IMR-90 (cell line): ENCODE results near the gene TWSG1. TPM values are rescaled to one million over a fixed set of nuclear protein-coding genes. Genes with fewer than 3 reads are reported as not detected.

Source experiments
- ATAC-seq: fragments of 200-7000 bp; cut with Tn5 transposase; 2 replicates; pipeline ENCODE4 v1.9.1; 2020; ENCODE audit warnings: low read depth, mild to moderate bottlenecking, moderate library complexity
- BruUV-seq: library from RNA; stranded (reverse); fragments of 400-500 nt; replicated peaks from 2 replicates; lab custom pipeline; 2021; lab: Mats Ljungman, UMichigan
- CTCF ChIA-PET: fragments of 300-600 bp; formaldehyde crosslinking; extraction: SDS; loops from one replicate; lab custom pipeline; 2021; ENCODE audit warnings: antibody characterized with exemption; lab: Yijun Ruan, JAX
- POLR2A ChIA-PET: fragments of 300-600 bp; sonication (Branson Sonifier 250); formaldehyde crosslinking; loops from one replicate; lab custom pipeline; 2022; ENCODE audit warnings: antibody characterized with exemption; ENCODE audit not compliant: unreplicated experiment; lab: Charles Lee
- DNase-seq: peaks from one replicate; pipeline ENCODE4 v3.0.0; 2013
- H2AFZ ChIP-seq: replicated peaks from 2 replicates; pipeline ENCODE3; 2013; ENCODE audit warnings: low read length, mild to moderate bottlenecking; ENCODE audit not compliant: poor library complexity
- H2AK5ac ChIP-seq: 2 replicates; pipeline ENCODE4 v1.6.1; 2013; ENCODE audit warnings: low read depth, low read length, inconsistent platforms
- H2AK9ac ChIP-seq: replicated peaks from 2 replicates; pipeline ENCODE3; 2013; ENCODE audit warnings: mild to moderate bottlenecking, low read depth, low read length, moderate library complexity; ENCODE audit not compliant: poor library complexity
- H2BK120ac ChIP-seq: 2 replicates; pipeline ENCODE4 v1.6.1; 2013; ENCODE audit warnings: low read depth, low read length, inconsistent platforms
- H2BK15ac ChIP-seq: 3 replicates; pipeline ENCODE4 v1.6.1; 2013; ENCODE audit warnings: low read depth, low read length, inconsistent platforms
- H2BK20ac ChIP-seq: 2 replicates; pipeline ENCODE4 v1.6.1; 2013; ENCODE audit warnings: low read depth, mild to moderate bottlenecking, inconsistent platforms, low read length, moderate library complexity
- H2BK5ac ChIP-seq: 2 replicates; pipeline ENCODE4 v1.6.1; 2013; ENCODE audit warnings: mild to moderate bottlenecking, low read depth, low read length, inconsistent platforms; ENCODE audit not compliant: poor library complexity, severe bottlenecking
- H3K14ac ChIP-seq: replicated peaks from 2 replicates; pipeline ENCODE4 v1.6.1; 2013; ENCODE audit warnings: low read depth, low read length, inconsistent platforms
- H3K18ac ChIP-seq: 2 replicates; pipeline ENCODE4 v1.6.1; 2013; ENCODE audit warnings: low read depth, low read length, control low read depth
- H3K23ac ChIP-seq: 2 replicates; pipeline ENCODE4 v1.6.1; 2013; ENCODE audit warnings: low read depth, low read length, inconsistent platforms
- H3K27ac ChIP-seq: 2 replicates; pipeline ENCODE4 v1.5.1; 2013; ENCODE audit warnings: mild to moderate bottlenecking, control low read depth, low read length; ENCODE audit not compliant: insufficient read depth
- H3K27me3 ChIP-seq: 2 replicates; pipeline ENCODE4 v1.6.1; 2013; ENCODE audit warnings: low read length; ENCODE audit not compliant: control insufficient read depth, insufficient read depth
- H3K36me3 ChIP-seq: 2 replicates; pipeline ENCODE4 v1.6.1; 2013; ENCODE audit warnings: low read length, mixed read lengths; ENCODE audit not compliant: control insufficient read depth, insufficient read depth
- H3K4ac ChIP-seq: 2 replicates; pipeline ENCODE4 v1.6.1; 2013; ENCODE audit warnings: low read depth, low read length, inconsistent platforms
- H3K4me1 ChIP-seq: 2 replicates; pipeline ENCODE4 v1.6.1; 2013; ENCODE audit warnings: low read length, mixed read lengths; ENCODE audit not compliant: control insufficient read depth, insufficient read depth
- H3K4me2 ChIP-seq: 2 replicates; pipeline ENCODE4 v1.6.1; 2013; ENCODE audit warnings: low read depth, mild to moderate bottlenecking, control low read depth, low read length, moderate library complexity
- H3K4me3 ChIP-seq: 2 replicates; pipeline ENCODE4 v1.5.1; 2013; ENCODE audit warnings: low read depth, mild to moderate bottlenecking, control low read depth, low read length, moderate library complexity; ENCODE audit not compliant: insufficient read depth
- H3K56ac ChIP-seq: 2 replicates; pipeline ENCODE4 v1.6.1; 2013; ENCODE audit warnings: low read length, inconsistent platforms; ENCODE audit not compliant: insufficient read depth; ENCODE audit errors: extremely low read depth
- H3K79me1 ChIP-seq, 2 experiments: 2 replicates each; pipeline ENCODE4 v1.6.1; 2013; ENCODE audit warnings: low read length in 2 of 2, inconsistent platforms in 1 of 2, low read depth in 1 of 2
- H3K9ac ChIP-seq: 2 replicates; pipeline ENCODE4 v1.6.1; 2013; ENCODE audit warnings: low read depth, low read length, control low read depth
- H3K9me1 ChIP-seq: 2 replicates; pipeline ENCODE4 v1.6.1; 2013; ENCODE audit warnings: low read length, inconsistent platforms; ENCODE audit not compliant: insufficient read depth
- H3K9me3 ChIP-seq: 2 replicates; pipeline ENCODE4 v1.6.1; 2013; ENCODE audit warnings: low read length; ENCODE audit not compliant: control insufficient read depth, insufficient read depth
- H4K20me1 ChIP-seq: 2 replicates; pipeline ENCODE4 v1.6.1; 2013; ENCODE audit warnings: low read length, inconsistent platforms; ENCODE audit not compliant: insufficient read depth
- H4K5ac ChIP-seq: 2 replicates; pipeline ENCODE4 v1.6.1; 2013; ENCODE audit warnings: mild to moderate bottlenecking, low read depth, low read length, control low read depth
- H4K8ac ChIP-seq, 2 experiments: 2 replicates each; pipeline ENCODE4 v1.6.1; 2013; ENCODE audit warnings: low read depth in 2 of 2, low read length in 2 of 2, control low read depth in 1 of 2, inconsistent platforms in 1 of 2
- H4K91ac ChIP-seq: 2 replicates; pipeline ENCODE4 v1.6.1; 2013; ENCODE audit warnings: low read depth, low read length, inconsistent platforms; ENCODE audit not compliant: insufficient read depth
- BHLHE40 ChIP-seq: fragments of 150-350 bp; IDR thresholded peaks from 2 replicates; pipeline ENCODE4 v1.6.1; 2016; ENCODE audit warnings: mild to moderate bottlenecking, low read depth, low read length
- CEBPB ChIP-seq: IDR thresholded peaks from 2 replicates; pipeline ENCODE4 v1.6.1; 2012; ENCODE audit warnings: low read depth, low read length, improper control_type of control experiment
- CHD1 ChIP-seq: IDR thresholded peaks from 2 replicates; pipeline ENCODE4 v1.6.1; 2012; ENCODE audit warnings: low read depth, low read length, improper control_type of control experiment
- CTCF ChIP-seq: conservative IDR thresholded peaks from 2 replicates; pipeline ENCODE4 v1.5.1; 2012; ENCODE audit warnings: mild to moderate bottlenecking, low read depth, low read length, improper control_type of control experiment
- ELK1 ChIP-seq: fragments of 150-350 bp; IDR thresholded peaks from 2 replicates; pipeline ENCODE4 v1.6.1; 2016; ENCODE audit warnings: low read depth, mild to moderate bottlenecking, low read length, moderate library complexity, borderline replicate concordance
- FOS ChIP-seq: fragments of 150-350 bp; IDR thresholded peaks from 2 replicates; pipeline ENCODE4 v1.6.1; 2016; ENCODE audit warnings: low read depth, low read length
- MAFK ChIP-seq: IDR thresholded peaks from 2 replicates; pipeline ENCODE4 v1.6.1; 2012; ENCODE audit warnings: low read depth, low read length, improper control_type of control experiment
- MAZ ChIP-seq: IDR thresholded peaks from 2 replicates; pipeline ENCODE4 v1.6.1; 2012; ENCODE audit warnings: low read depth, mild to moderate bottlenecking, low read length, improper control_type of control experiment, moderate library complexity, borderline replicate concordance
- MXI1 ChIP-seq: IDR thresholded peaks from 2 replicates; pipeline ENCODE4 v1.6.1; 2012; ENCODE audit warnings: low read depth, mild to moderate bottlenecking, low read length, moderate library complexity, borderline replicate concordance
- NFE2L2 ChIP-seq: fragments of 150-350 bp; IDR thresholded peaks from 2 replicates; pipeline ENCODE4 v1.6.1; 2016; ENCODE audit warnings: low read depth, mild to moderate bottlenecking, low read length
- POLR2A ChIP-seq: IDR thresholded peaks from 2 replicates; pipeline ENCODE4 v1.6.1; 2012; ENCODE audit warnings: mild to moderate bottlenecking, low read depth, low read length
- RAD21 ChIP-seq: IDR thresholded peaks from 2 replicates; pipeline ENCODE4 v1.6.1; 2012; ENCODE audit warnings: low read length, improper control_type of control experiment
- RCOR1 ChIP-seq: IDR thresholded peaks from 2 replicates; pipeline ENCODE4 v1.6.1; 2012; ENCODE audit warnings: mild to moderate bottlenecking, low read length, improper control_type of control experiment; ENCODE audit not compliant: insufficient replicate concordance
- RFX5 ChIP-seq: IDR thresholded peaks from 2 replicates; pipeline ENCODE4 v1.8.0; 2012; ENCODE audit warnings: low read depth, mild to moderate bottlenecking, low read length, moderate library complexity
- SMC3 ChIP-seq: fragments of 150-350 bp; IDR thresholded peaks from 2 replicates; pipeline ENCODE4 v1.6.1; 2016; ENCODE audit warnings: low read depth, mild to moderate bottlenecking, antibody characterized with exemption, low read length, moderate library complexity
- USF2 ChIP-seq: fragments of 150-350 bp; IDR thresholded peaks from 2 replicates; pipeline ENCODE4 v1.6.1; 2017; ENCODE audit warnings: mild to moderate bottlenecking, antibody characterized with exemption, low read length, low read depth
- WGBS, 2 experiments: methylation state at CpG; one replicate each; pipeline versions ENCODE4 v1.1.5 to v1.1.7; 2013; ENCODE audit warnings: missing lambda C conversion rate in 2 of 2; ENCODE audit not compliant: insufficient read length in 1 of 2; ENCODE audit errors: extremely low coverage in 2 of 2; 5-methylcytosine and 5-hydroxymethylcytosine counted together
- dilution Hi-C: fragments of 300-500 bp; cut with HindIII; formaldehyde crosslinking; loops from one replicate; pipeline ENCODE4 v1.14.3; 2018; ENCODE audit warnings: low sequenced_read_pairs; ENCODE audit not compliant: unreplicated experiment
- in situ Hi-C: fragments of 300-500 bp; cut with MboI; formaldehyde crosslinking; loops from 3 replicates; pipeline ENCODE4 v1.14.3; 2019; ENCODE audit warnings: low sequenced_read_pairs, inconsistent platforms, mixed read lengths
- intact Hi-C: fragments of 100-400 bp; cut with micrococcal nuclease; formaldehyde crosslinking; loops from 2 replicates; pipeline ENCODE4 v1.10.0; 2022
- polyA plus RNA-seq, 3 experiments: library from polyadenylated mRNA; depleted of rRNA; stranded (reverse); fragments of >200 nt; gene quantifications; 2 replicates each; pipeline ENCODE4 v1.2.3, GENCODE V29; 2012; ENCODE audit warnings: low replicate concordance in 1 of 3
- total RNA-seq: library from RNA; depleted of rRNA; stranded (reverse); fragments of >200 nt; gene quantifications from 2 replicates; pipeline ENCODE4 v1.2.3, GENCODE V29; 2012

The TWSG1 gene
- total and polyA plus RNA-seq, 2 of the 4 experiments (the other 2 are of a cell fraction) = 80.4 to 115 TPM

- H3K4me1 ChIP-seq = peaks cover 5% of the 10 kb centered on the region
- H3K9me3 ChIP-seq = no peaks in the 10 kb centered on the region
- in situ Hi-C loops (no loop called here), dilution Hi-C loops (no loop called here), intact Hi-C loops (no loop called here)
- no peak overlapping the region for H2AFZ ChIP-seq
- no peak overlapping the region for H2BK15ac ChIP-seq
- H4K8ac ChIP-seq = no peak overlapping the region
- POLR2A ChIA-PET = interaction anchor here (0.6 kb wide), 1 partner anchor 14 kb away, joined by 12 read pairs; no protein-coding TSS in a partner anchor
- ATAC-seq (no peak), DNase-seq (no peak)
- H4K5ac ChIP-seq = no peak overlapping the region
- 100% methylated on average over 1 of the region's 2 CpGs; no CpG with 5 or more reads in 1 of the 2 experiments for WGBS, 2 experiments
- H3K23ac ChIP-seq = no peak overlapping the region
- H2AK9ac ChIP-seq = no peak overlapping the region
- H3K56ac ChIP-seq = no peak overlapping the region
- no peak overlapping the region for H2AK5ac ChIP-seq
- no TSS peak for BruUV-seq
- H4K20me1 ChIP-seq = peaks cover 25% of the 10 kb centered on the region
- TF ChIP-seq CEBPB = no peak
- no peak for TF ChIP-seq CHD1
- TF ChIP-seq CTCF = no peak
- no peak for TF ChIP-seq RAD21
- no peak for TF ChIP-seq MAFK
- TF ChIP-seq USF2 = no peak
- no peak for TF ChIP-seq RCOR1
- TF ChIP-seq FOS = no peak
- TF ChIP-seq BHLHE40 = no peak
- TF ChIP-seq POLR2A = no peak
- TF ChIP-seq MAZ = no peak
- no peak for TF ChIP-seq SMC3
- TF ChIP-seq RFX5 = no peak
- no peak for TF ChIP-seq NFE2L2
- TF ChIP-seq MXI1 = no peak
- no peak for TF ChIP-seq ELK1
- H3K4me2 ChIP-seq = no peak overlapping the region
- peaks cover 13% of the 10 kb centered on the region for H3K9me1 ChIP-seq
- H2BK120ac ChIP-seq = no peak overlapping the region
- CTCF ChIA-PET = interaction anchor here (0.6 kb wide), 1 partner anchor 85 kb away, joined by 5 read pairs; no protein-coding TSS in a partner anchor
- no peak overlapping the region for H3K4ac ChIP-seq
- H3K27ac ChIP-seq = no peak overlapping the region
- H3K14ac ChIP-seq = no peak overlapping the region; the same call in 1 of the 2 replicates
- no peak overlapping the region for H4K91ac ChIP-seq
- H3K9ac ChIP-seq = no peak overlapping the region
- no peak overlapping the region for H3K4me3 ChIP-seq
- peaks cover 14% of the 10 kb centered on the region for H3K36me3 ChIP-seq
- peaks cover 21 to 51% of the 10 kb centered on the region in 2 experiments for H3K79me1 ChIP-seq
- no peak overlapping the region for H3K18ac ChIP-seq
- H2BK5ac ChIP-seq = no peak overlapping the region
- H3K27me3 ChIP-seq = no peaks in the 10 kb centered on the region
- H2BK20ac ChIP-seq = no peak overlapping the region
These were observed 22.4 kb downstream of the TWSG1 start for GRCh38 chr18:9356976-9357375.
